HEK293 (cell line): ENCODE measurements around the gene CLPX.

Experiments used
- CTCF ChIA-PET: fragments of 350-600 bp; formaldehyde crosslinking; extraction: SDS; loops from one replicate; lab custom pipeline; 2021; ENCODE audit warnings: antibody characterized with exemption; lab: Yijun Ruan, JAX
- POLR2A ChIA-PET: fragments of 300-600 bp; formaldehyde crosslinking; extraction: SDS; loops from one replicate; lab custom pipeline; 2020; ENCODE audit warnings: antibody characterized with exemption, inconsistent platforms; lab: Yijun Ruan, JAX
- H3K27ac ChIP-seq: fragments of 200-500 bp; sonication (Bioruptor generic); 2 replicates; pipeline ENCODE4 v1.5.1; 2014; ENCODE audit warnings: low read depth, low read length, control low read depth, inconsistent platforms; ENCODE audit errors: extremely low read depth
- H3K36me3 ChIP-seq, 2 experiments: fragments of 200-500 bp in 1 of 2; sonication (Bioruptor generic) in 1 of 2; 1 replicate in 1 of 2; 2 replicates in 1 of 2; pipeline ENCODE4 v1.5.1; 2014 to 2017; ENCODE audit warnings: inconsistent platforms in 2 of 2, low read length in 2 of 2; ENCODE audit not compliant: control insufficient read depth in 2 of 2, insufficient read depth in 1 of 2
- H3K4me1 ChIP-seq: fragments of 200-500 bp; sonication (Bioruptor generic); 2 replicates; pipeline ENCODE4 v1.5.1; 2014; ENCODE audit warnings: mild to moderate bottlenecking, low read length, inconsistent platforms; ENCODE audit not compliant: control insufficient read depth, insufficient read depth
- H3K4me3 ChIP-seq: 2 replicates; pipeline ENCODE4 v1.5.1; 2011; ENCODE audit warnings: low read depth, mild to moderate bottlenecking, control low read depth, low read length, moderate library complexity
- H3K9me3 ChIP-seq: fragments of 200-500 bp; sonication (Bioruptor generic); 2 replicates; pipeline ENCODE4 v1.5.1; 2014; ENCODE audit warnings: low read depth, low read length, inconsistent platforms; ENCODE audit not compliant: control insufficient read depth, insufficient read depth
- GLIS1 ChIP-seq: fragments of 450-650 bp; formaldehyde crosslinking; IDR thresholded peaks from 2 replicates; pipeline ENCODE4 v1.5.1; 2016; ENCODE audit warnings: missing biosample characterization, missing genetic modification characterization
- GLIS2 ChIP-seq: fragments of 450-650 bp; formaldehyde crosslinking; IDR thresholded peaks from 2 replicates; pipeline ENCODE4 v1.5.1; 2016; ENCODE audit warnings: missing biosample characterization, missing genetic modification characterization
- KLF10 ChIP-seq: fragments of 450-650 bp; IDR thresholded peaks from 2 replicates; pipeline ENCODE4 v1.5.1; 2018; ENCODE audit warnings: missing biosample characterization, mild to moderate bottlenecking, missing genetic modification characterization
- SCRT2 ChIP-seq: fragments of 450-650 bp; formaldehyde crosslinking; IDR thresholded peaks from 2 replicates; pipeline ENCODE4 v1.5.1; 2016; ENCODE audit warnings: missing biosample characterization, missing genetic modification characterization
- ZIC2 ChIP-seq: fragments of 450-650 bp; formaldehyde crosslinking; IDR thresholded peaks from 2 replicates; pipeline ENCODE4 v1.5.1; 2016; ENCODE audit warnings: missing biosample characterization, missing genetic modification characterization
- ZNF121 ChIP-seq: fragments of 450-650 bp; formaldehyde crosslinking; IDR thresholded peaks from 2 replicates; pipeline ENCODE4 v1.5.1; 2016; ENCODE audit warnings: missing biosample characterization, missing genetic modification characterization
- ZNF138 ChIP-seq: fragments of 450-650 bp; formaldehyde crosslinking; IDR thresholded peaks from 2 replicates; pipeline ENCODE4 v1.5.1; 2016; ENCODE audit warnings: missing biosample characterization, missing genetic modification characterization, borderline replicate concordance
- ZNF530 ChIP-seq: fragments of 450-650 bp; formaldehyde crosslinking; IDR thresholded peaks from 2 replicates; pipeline ENCODE4 v1.5.1; 2016; ENCODE audit warnings: low read depth, missing biosample characterization, missing genetic modification characterization
- ZNF660 ChIP-seq: fragments of 450-650 bp; IDR thresholded peaks from 2 replicates; pipeline ENCODE4 v1.5.1; 2018; ENCODE audit warnings: missing biosample characterization, mild to moderate bottlenecking, missing genetic modification characterization
- ZNF843 ChIP-seq: fragments of 450-650 bp; formaldehyde crosslinking; IDR thresholded peaks from 2 replicates; pipeline ENCODE4 v1.5.1; 2016; ENCODE audit warnings: missing biosample characterization, missing genetic modification characterization
- ZSCAN23 ChIP-seq: fragments of 450-650 bp; formaldehyde crosslinking; IDR thresholded peaks from 2 replicates; pipeline ENCODE4 v1.5.1; 2016; ENCODE audit warnings: missing biosample characterization, missing genetic modification characterization
- TF ChIP-seq, protein P1 (sequence below): fragments of 450-650 bp; formaldehyde crosslinking; IDR thresholded peaks from 2 replicates; pipeline ENCODE4 v1.5.1; 2017; ENCODE audit warnings: missing biosample characterization, missing genetic modification characterization
- TF ChIP-seq, protein P2 (sequence below): fragments of 450-650 bp; formaldehyde crosslinking; IDR thresholded peaks from 2 replicates; pipeline ENCODE4 v1.5.1; 2016; ENCODE audit warnings: missing biosample characterization, missing genetic modification characterization
- TF ChIP-seq, protein P3 (sequence below): fragments of 450-650 bp; formaldehyde crosslinking; IDR thresholded peaks from 2 replicates; pipeline ENCODE4 v1.5.1; 2016; ENCODE audit warnings: missing biosample characterization, missing genetic modification characterization
- TF ChIP-seq, protein P4 (sequence below): fragments of 450-650 bp; formaldehyde crosslinking; IDR thresholded peaks from 2 replicates; pipeline ENCODE4 v1.5.1; 2016; ENCODE audit warnings: missing biosample characterization, missing genetic modification characterization

Gene CLPX

DNA sequence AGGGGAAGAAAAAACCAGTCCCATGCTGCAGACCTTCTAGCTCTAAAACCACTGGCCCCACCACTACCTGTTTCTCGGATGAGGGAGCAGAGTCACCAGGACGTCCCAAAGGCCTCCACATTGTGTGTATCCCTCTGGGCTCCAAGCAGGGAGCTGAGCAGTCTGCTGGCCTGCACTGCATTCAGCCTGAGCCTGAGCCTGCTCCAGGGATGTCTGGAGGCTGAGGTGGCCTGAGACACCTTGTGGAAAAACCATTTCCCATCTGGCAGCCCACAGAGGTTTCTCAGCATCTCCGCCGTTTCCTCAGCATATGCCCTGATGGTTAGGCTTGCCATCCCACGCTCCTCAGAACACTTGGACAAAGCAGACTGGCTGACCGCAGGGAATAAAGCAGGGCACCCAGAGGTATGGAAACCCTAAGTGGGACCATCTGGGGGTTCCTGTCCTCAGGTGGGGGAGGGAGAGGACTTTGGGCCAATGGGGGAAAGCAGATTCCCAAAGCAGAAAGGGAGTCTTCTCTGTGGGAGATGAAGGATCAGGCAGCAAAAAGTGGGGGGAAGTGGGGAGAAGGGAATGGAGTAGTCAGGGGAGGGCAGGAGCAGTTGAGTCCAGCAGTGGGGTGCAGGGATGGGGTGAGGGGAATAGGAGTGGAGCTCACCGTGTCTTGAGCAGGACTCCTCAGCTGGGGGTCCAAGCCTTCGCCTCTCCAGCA, 25.8 kb upstream of the CLPX start, which contains the start of gene CILP:
Gene CILP (minus strand): TSS at position 704 of the 712 bp plus-strand sequence. CDS start 1,718 bp downstream, outside the sequence.
- H3K36me3 ChIP-seq: no peaks in the 10 kb centered on the region
- CTCF ChIA-PET: interaction anchor here (0.6 to 2.1 kb wide), 5 partner anchors 8 to 125 kb away, joined by 3 to 8 read pairs (median 5); no protein-coding TSS in a partner anchor
- H3K4me3 ChIP-seq: no peak within 1 kb of the TSS
- no peak within 1 kb of the TSS for H3K27ac ChIP-seq
- no peaks in the 10 kb centered on the region for H3K4me1 ChIP-seq
- no peaks in the 10 kb centered on the region for H3K9me3 ChIP-seq
- POLR2A ChIA-PET: interaction anchor here (0.9 kb wide), 1 partner anchor 75 kb away, joined by 3 read pairs; the partner anchor contains the start of gene PARP16
- TF ChIP-seq, protein P1, sequence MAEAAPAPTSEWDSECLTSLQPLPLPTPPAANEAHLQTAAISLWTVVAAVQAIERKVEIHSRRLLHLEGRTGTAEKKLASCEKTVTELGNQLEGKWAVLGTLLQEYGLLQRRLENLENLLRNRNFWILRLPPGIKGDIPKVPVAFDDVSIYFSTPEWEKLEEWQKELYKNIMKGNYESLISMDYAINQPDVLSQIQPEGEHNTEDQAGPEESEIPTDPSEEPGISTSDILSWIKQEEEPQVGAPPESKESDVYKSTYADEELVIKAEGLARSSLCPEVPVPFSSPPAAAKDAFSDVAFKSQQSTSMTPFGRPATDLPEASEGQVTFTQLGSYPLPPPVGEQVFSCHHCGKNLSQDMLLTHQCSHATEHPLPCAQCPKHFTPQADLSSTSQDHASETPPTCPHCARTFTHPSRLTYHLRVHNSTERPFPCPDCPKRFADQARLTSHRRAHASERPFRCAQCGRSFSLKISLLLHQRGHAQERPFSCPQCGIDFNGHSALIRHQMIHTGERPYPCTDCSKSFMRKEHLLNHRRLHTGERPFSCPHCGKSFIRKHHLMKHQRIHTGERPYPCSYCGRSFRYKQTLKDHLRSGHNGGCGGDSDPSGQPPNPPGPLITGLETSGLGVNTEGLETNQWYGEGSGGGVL (tag by site-specific recombination): peak; percentile 82
- peak; percentile 76 for TF ChIP-seq ZIC2 (tag by site-specific recombination)
- peak; percentile 97 for TF ChIP-seq GLIS1 (tag by site-specific recombination)
- TF ChIP-seq GLIS2 (tag by site-specific recombination): peak; percentile 72
- TF ChIP-seq ZNF843: no peak
- TF ChIP-seq, all 188 proteins: peak for 4

DNA sequence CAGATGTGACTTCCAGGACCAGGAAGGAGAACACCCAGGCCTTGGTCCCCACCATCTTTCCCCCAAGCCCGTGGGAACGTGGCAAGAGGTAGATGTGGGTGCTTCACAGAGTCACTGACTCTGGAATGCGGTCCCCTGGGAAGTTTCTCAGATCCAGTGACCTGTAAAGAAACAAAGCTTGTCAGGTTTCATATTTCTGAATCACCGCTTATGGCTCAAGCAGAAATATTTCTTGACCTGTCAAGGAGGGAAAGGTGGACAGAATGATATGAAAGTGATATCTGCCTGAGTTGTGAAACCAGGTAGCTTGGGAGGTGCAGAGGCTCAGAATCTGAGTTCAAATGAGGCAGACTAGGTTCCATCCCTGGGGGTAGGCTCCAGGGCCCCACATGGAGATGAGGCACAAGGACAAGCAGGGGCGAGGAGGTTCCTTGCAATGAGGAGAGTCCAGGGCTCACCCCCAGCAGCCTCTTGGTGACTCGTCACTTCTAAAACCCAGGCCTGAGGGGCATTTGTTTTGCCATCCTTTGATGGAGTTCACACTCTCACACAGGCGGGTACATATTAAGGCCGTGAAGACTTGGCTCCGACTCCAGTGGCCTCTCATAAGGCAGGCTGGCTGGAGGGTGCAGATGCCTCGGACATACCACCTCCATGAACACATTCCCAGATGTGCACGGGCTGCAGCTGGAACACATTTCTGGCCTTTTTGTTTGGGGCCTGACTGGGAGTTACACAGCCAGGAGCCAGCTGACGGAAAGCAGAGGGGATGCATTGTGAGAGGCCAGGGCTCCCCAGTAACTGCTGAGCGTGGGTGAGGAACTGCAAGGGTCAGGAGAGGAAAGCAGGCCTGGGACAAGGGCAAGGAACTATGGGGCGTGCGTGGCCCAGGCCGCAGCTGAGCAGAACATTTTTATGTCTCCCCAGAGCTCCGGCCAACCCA, 24.8 kb upstream of the CLPX start:
- Histone ChIP-seq H3K36me3 (no peaks in the 10 kb centered on the region), H3K4me1 (no peaks in the 10 kb centered on the region), H3K27ac (no peak overlapping the region), H3K9me3 (no peaks in the 10 kb centered on the region), H3K4me3 (no peak overlapping the region)
- TF ChIP-seq ZSCAN23 (no peak), GLIS1 (tag by site-specific recombination) (peak; percentile 95)
- CTCF ChIA-PET: interaction anchor here (0.6 kb wide), 1 partner anchor 25 kb away, joined by 4 read pairs; no protein-coding TSS in a partner anchor
- POLR2A ChIA-PET: interaction anchor here (0.6 kb wide), 1 partner anchor 158 kb away, joined by 3 read pairs; no protein-coding TSS in a partner anchor

DNA sequence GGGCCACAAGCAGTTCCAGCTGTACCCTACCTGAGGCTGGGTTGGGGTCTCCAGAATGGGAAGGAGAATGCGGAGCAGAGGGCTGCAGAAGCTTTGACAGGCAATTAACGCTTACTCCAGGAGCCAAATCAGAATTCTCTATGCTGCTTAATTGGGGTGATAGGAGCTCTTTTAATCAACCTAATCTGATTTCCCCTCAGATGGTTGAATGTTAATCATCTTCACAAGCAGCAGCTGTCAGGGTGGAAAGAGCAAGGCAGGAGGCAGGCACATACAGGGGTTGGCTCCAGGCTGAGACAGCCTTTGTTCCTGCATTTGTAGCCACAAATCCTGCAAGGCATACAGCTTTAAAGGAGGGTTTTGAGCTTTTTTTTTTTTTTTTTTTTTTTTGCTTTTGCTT, 23.5 kb upstream of the CLPX start:
- H3K36me3 ChIP-seq: no peaks in the 10 kb centered on the region
- H3K9me3 ChIP-seq: no peaks in the 10 kb centered on the region
- CTCF ChIA-PET: interaction anchor here (0.8 to 1.2 kb wide), 2 partner anchors 9 to 63 kb away, joined by 4 read pairs; no protein-coding TSS in a partner anchor
- no peaks in the 10 kb centered on the region for H3K4me1 ChIP-seq
- H3K4me3 ChIP-seq: no peak overlapping the region
- no peak overlapping the region for H3K27ac ChIP-seq
- TF ChIP-seq KLF10 (no peak), SCRT2 (no peak), ZNF530 (no peak), ZNF660 (tag by site-specific recombination) (no peak), ZNF121 (no peak), ZNF138 (tag by site-specific recombination) (no peak)
- TF ChIP-seq, protein P2, sequence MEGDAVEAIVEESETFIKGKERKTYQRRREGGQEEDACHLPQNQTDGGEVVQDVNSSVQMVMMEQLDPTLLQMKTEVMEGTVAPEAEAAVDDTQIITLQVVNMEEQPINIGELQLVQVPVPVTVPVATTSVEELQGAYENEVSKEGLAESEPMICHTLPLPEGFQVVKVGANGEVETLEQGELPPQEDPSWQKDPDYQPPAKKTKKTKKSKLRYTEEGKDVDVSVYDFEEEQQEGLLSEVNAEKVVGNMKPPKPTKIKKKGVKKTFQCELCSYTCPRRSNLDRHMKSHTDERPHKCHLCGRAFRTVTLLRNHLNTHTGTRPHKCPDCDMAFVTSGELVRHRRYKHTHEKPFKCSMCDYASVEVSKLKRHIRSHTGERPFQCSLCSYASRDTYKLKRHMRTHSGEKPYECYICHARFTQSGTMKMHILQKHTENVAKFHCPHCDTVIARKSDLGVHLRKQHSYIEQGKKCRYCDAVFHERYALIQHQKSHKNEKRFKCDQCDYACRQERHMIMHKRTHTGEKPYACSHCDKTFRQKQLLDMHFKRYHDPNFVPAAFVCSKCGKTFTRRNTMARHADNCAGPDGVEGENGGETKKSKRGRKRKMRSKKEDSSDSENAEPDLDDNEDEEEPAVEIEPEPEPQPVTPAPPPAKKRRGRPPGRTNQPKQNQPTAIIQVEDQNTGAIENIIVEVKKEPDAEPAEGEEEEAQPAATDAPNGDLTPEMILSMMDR (tag by site-specific recombination): no peak
- TF ChIP-seq, protein P3, sequence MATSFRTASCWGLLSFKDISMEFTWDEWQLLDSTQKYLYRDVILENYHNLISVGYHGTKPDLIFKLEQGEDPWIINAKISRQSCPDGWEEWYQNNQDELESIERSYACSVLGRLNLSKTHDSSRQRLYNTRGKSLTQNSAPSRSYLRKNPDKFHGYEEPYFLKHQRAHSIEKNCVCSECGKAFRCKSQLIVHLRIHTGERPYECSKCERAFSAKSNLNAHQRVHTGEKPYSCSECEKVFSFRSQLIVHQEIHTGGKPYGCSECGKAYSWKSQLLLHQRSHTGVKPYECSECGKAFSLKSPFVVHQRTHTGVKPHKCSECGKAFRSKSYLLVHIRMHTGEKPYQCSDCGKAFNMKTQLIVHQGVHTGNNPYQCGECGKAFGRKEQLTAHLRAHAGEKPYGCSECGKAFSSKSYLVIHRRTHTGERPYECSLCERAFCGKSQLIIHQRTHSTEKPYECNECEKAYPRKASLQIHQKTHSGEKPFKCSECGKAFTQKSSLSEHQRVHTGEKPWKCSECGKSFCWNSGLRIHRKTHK (tag by site-specific recombination): no peak
- TF ChIP-seq, protein P4, sequence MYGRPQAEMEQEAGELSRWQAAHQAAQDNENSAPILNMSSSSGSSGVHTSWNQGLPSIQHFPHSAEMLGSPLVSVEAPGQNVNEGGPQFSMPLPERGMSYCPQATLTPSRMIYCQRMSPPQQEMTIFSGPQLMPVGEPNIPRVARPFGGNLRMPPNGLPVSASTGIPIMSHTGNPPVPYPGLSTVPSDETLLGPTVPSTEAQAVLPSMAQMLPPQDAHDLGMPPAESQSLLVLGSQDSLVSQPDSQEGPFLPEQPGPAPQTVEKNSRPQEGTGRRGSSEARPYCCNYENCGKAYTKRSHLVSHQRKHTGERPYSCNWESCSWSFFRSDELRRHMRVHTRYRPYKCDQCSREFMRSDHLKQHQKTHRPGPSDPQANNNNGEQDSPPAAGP (tag by site-specific recombination): no peak
- POLR2A ChIA-PET: interaction anchor here (0.5 to 0.7 kb wide), 2 partner anchors 33 to 337 kb away, joined by 3 read pairs; no protein-coding TSS in a partner anchor
